Ishikawa (cell line): ENCODE measurements around the gene MAD1L1.

ENCODE experiments used
- EGR1 ChIP-seq: IDR thresholded peaks from 2 replicates; pipeline ENCODE4 v1.6.1; 2012
- YY1 ChIP-seq: IDR thresholded peaks from 2 replicates; pipeline ENCODE4 v1.6.1; 2012; ENCODE audit warnings: low read depth

DNA sequence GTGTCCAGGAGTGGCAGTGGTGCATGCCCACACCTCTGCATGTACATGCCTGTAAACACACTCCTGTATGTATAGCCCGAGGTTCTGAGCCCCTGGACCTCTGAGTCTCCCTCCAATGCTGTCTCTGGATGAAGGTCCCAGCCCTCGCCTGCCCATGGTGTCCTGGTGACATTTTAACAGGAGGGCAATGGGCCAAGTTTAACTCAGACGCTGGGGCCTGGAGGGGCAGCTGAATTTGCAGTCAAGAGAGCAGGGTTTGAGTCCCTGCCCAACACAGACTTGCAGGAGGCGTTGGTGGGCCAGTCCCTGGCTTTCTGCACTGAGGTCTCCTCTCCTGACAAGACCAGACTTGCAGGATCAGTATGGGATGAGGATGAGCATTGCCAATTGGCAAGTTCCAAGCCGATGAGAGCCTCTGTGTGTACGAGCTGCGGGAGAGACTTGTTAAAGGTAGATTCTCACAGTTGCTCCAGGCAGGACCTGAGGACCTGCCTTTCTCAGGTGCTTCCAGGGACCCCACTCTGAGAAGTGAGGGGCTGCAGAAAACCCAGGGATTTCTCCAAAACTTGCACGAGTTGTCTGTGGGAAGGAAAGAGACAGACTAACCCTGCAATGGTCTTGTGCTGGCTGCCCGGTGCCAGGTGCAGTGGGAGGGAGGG, 420.8 kb downstream of the MAD1L1 start:
- no peak for TF ChIP-seq YY1
- no peak for TF ChIP-seq EGR1
